ENCODE data around the gene GRIN2D.

DNA sequence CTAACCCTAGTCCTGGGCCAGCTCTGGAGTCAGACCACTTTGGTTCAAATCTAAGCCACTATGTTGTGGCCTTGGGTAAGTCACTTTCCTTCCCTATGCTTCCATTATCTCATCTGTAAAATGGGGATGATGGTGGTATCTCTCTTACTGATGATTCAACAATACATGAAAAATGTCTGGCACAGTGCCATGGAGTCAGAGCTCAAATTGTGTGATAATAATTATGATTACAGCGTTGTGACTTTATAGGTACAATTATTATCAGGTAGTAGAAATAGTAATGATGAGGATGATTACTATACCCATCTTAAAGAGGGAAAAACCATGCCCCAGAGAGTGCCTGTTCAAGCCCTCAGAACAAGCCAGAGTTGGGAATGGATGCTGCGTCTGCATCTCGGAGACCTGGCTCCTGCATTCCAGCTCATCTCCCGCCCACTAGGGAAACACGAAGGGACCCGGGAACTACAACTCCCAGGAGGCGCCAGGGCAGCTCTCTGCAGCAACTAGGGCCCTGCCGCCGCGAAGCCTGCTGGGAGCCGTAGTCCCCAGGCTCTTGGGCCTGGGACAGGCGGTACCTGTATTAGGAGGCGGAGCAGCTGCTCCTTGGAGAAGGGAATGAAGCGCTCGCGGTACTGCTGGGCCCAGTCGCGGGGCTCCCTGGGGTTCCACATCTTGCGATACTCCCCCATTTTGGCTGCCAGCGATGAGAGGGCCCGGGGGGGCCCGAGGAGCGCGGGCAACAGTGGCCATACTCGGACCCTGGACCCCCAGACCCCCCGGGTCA is 30.6 kb upstream of the GRIN2D start:
- no peak; the same call in none of the 2 replicates for TF ChIP-seq SUZ12 (IDR thresholded peaks at IDR 0.05)
- TF ChIP-seq ELF4 (IDR thresholded peaks at IDR 0.05): no peak
- no peak for TF ChIP-seq NFRKB (IDR thresholded peaks at IDR 0.05)
- no peak for TF ChIP-seq CTBP1 (IDR thresholded peaks at IDR 0.05; ENCODE audit: borderline replicate concordance)
- TF ChIP-seq TARDBP (IDR thresholded peaks at IDR 0.05): no peak
- TF ChIP-seq, protein P1, sequence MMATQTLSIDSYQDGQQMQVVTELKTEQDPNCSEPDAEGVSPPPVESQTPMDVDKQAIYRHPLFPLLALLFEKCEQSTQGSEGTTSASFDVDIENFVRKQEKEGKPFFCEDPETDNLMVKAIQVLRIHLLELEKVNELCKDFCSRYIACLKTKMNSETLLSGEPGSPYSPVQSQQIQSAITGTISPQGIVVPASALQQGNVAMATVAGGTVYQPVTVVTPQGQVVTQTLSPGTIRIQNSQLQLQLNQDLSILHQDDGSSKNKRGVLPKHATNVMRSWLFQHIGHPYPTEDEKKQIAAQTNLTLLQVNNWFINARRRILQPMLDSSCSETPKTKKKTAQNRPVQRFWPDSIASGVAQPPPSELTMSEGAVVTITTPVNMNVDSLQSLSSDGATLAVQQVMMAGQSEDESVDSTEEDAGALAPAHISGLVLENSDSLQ (IDR thresholded peaks at IDR 0.05): no peak
- no peak for TF ChIP-seq SP1 (IDR thresholded peaks at IDR 0.05)
- no peak for TF ChIP-seq FOXM1 (IDR thresholded peaks at IDR 0.05; ENCODE audit: borderline replicate concordance)
- no peak for TF ChIP-seq BHLHE40 (IDR thresholded peaks at IDR 0.05; ENCODE audit: borderline replicate concordance)
- no peak for TF ChIP-seq HDGF (IDR thresholded peaks at IDR 0.05; ENCODE audit: borderline replicate concordance)
- no peak for TF ChIP-seq ZNF384 (IDR thresholded peaks at IDR 0.05)

Measured in HEK293T (cell line).